ENCODE measurements around the gene ACTMAP.

ACTMAP gene

DNA sequence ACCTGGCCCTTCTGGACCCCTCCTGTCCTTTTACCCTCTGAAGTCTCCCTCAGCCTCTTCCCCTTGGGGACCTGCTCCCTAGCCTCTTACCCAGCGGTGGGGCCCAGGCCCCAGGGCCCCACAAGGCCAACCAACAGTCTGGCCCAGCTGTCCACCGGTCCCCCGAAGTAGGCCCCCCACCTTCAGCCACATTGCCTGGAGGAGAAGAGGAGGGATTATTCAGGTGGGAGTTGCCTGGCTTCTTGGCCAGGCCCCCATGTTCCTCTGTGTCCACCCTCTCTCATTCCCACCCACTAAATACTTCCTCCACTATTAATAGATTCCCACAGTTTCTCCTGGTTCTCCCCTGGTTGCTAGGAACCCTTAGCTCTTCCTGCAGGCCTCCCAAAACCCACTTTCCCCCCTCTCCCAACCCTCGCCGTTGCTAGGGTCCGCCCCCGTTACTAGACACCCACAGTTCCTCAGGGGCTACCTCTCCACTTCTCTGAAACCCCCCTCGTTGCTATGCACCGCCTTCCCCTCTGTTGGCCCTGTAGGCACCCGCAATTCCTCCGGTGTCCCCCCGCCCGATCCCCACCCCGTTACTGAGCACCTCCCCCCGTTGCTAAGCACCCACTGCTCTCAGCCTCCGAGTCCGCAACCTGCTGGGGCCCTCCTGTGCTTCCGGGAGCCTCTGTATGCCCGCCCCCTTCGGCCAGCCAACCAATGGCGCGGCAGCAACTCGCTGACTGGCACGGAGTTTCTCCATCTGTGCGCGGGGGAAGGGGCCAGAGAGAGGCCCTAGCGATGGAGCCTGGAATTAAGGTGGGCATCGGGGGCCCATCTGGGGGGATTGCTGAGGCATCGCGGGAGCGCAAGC, 35.6 kb downstream of the ACTMAP start:
- H3K4me3 ChIP-seq (ENCODE audit: low read depth, low read length): peak overlapping the region; percentile 85
- DNase-seq (ENCODE audit: low read depth): peak; percentile 94
- TF ChIP-seq, protein P1, sequence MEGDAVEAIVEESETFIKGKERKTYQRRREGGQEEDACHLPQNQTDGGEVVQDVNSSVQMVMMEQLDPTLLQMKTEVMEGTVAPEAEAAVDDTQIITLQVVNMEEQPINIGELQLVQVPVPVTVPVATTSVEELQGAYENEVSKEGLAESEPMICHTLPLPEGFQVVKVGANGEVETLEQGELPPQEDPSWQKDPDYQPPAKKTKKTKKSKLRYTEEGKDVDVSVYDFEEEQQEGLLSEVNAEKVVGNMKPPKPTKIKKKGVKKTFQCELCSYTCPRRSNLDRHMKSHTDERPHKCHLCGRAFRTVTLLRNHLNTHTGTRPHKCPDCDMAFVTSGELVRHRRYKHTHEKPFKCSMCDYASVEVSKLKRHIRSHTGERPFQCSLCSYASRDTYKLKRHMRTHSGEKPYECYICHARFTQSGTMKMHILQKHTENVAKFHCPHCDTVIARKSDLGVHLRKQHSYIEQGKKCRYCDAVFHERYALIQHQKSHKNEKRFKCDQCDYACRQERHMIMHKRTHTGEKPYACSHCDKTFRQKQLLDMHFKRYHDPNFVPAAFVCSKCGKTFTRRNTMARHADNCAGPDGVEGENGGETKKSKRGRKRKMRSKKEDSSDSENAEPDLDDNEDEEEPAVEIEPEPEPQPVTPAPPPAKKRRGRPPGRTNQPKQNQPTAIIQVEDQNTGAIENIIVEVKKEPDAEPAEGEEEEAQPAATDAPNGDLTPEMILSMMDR (IDR thresholded peaks at IDR 0.05; ENCODE audit: insufficient read depth, low read depth, low read length, missing control alignments): no peak

DNA sequence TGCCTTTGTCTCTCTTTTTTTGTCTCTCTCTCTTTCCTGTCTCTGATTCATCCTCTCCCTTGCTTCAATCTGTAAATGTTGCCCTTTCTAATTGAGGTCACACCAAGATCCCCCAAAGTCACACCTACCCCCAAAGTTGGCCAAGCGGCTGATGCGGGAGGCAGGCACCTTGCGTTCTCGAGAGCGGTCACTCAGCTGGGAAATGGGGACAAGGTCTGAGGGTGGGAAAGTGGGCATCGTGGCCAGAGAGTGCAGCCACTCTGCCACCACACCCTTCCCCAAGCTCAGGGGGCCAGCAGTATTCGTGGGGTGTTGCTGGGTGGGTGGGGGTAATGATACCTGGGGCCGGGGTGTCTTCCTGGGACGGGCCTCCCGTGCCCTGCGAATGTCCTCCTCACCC, 36.3 kb downstream of the ACTMAP start:
- TF ChIP-seq, protein P1 (IDR thresholded peaks at IDR 0.05; ENCODE audit: insufficient read depth, low read depth, low read length, missing control alignments): no peak
- no peak overlapping the region for H3K4me3 ChIP-seq (ENCODE audit: low read depth, low read length)
- DNase-seq (ENCODE audit: low read depth): no peak

DNA sequence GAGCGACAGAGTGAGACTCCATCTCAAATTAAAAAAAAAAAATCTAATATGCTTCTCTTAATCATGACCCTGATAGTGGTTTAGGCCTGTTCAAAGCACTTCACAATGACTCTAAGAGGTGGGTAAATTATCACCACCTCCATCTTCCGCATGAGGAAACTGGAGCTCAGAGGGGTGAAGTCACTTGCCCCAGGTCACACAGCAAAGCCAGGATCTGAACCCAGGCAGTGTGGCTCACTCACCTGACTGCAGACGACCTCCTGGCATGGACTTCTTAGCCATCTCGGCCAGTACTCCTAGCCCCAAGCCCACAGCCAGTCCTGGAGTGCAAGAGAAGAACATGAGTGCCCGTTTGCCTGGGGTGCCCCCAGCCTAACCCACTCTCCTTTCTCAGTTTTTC, 40.5 kb downstream of the ACTMAP start:
- TF ChIP-seq, protein P1 (IDR thresholded peaks at IDR 0.05; ENCODE audit: insufficient read depth, low read depth, low read length, missing control alignments): no peak
- H3K4me3 ChIP-seq (ENCODE audit: low read depth, low read length): no peak overlapping the region
- DNase-seq (ENCODE audit: low read depth): no peak

DNA sequence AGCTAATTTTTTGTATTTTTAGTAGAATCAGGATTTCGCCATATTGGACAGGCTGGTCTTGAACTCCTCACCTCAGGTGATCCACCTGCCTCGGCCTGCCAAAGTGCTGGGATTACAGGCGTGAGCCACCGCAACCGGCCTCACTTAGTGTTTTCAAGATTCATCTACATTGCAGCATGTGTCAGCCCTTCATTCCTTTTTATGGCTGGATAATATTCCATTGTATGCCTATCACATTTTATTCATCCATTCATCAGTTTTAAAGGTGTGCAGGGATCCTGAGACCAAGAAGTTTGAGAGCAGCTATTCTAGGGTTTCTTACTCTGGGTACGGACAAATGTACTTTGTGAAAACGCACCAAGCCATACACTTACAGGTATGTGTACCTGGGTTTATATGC, 42.7 kb downstream of the ACTMAP start:
- no peak for DNase-seq (ENCODE audit: low read depth)
- TF ChIP-seq, protein P1 (IDR thresholded peaks at IDR 0.05; ENCODE audit: insufficient read depth, low read depth, low read length, missing control alignments): no peak
- H3K4me3 ChIP-seq (ENCODE audit: low read depth, low read length): no peak overlapping the region

DNA sequence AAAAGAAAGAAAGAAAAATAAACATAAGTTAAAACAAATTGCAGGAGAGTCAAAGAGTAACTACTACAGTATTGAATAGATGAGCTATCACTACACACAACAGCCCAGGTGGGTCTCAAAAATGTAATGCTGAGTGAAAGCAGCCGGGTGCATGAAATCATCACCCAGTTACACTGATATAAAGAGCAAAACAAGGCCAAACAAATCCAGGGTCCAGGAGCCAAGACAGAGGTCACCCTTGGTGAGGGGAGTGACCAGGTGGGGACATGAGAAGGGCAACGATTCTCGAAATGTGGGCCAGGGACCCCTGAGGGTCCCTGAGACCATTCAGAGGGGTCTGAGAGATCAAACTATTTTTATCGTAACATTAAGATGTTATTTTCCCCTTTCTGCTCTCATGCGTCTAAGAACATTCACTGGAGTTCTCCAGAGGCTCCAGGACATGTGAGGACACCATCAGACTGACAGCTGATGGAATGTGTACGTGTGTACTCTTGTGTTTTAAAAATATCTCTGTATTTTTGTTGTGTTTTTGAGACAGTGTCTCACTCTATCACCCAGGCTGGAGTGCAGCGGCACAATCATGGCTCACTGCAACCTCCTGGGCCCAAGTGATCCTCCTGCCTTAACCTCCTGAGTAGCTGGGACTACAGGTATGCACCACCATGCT, 44.2 kb downstream of the ACTMAP start:
- no peak for DNase-seq (ENCODE audit: low read depth)
- TF ChIP-seq, protein P1 (IDR thresholded peaks at IDR 0.05; ENCODE audit: insufficient read depth, low read depth, low read length, missing control alignments): no peak
- H3K4me3 ChIP-seq (ENCODE audit: low read depth, low read length): no peak overlapping the region

DNA sequence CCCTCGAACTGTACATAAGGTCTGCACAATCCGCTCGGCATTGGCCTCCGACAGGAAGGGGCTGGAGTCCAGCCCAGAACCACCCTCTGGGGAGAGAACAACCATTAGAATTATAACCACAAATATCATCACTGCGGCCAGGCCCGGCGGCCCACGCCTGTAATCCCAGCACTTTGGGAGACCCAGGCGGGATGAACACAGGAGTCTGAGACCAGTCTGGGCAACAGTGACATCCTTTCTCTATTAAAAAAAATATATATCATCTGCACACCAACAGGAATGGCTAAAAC, 45.0 kb downstream of the ACTMAP start:
- no peak for DNase-seq (ENCODE audit: low read depth)
- H3K4me3 ChIP-seq (ENCODE audit: low read depth, low read length): no peak overlapping the region
- TF ChIP-seq, protein P1 (IDR thresholded peaks at IDR 0.05; ENCODE audit: insufficient read depth, low read depth, low read length, missing control alignments): no peak

All from GM12865 (cell line).